GM20000 (cell line): ENCODE results near the gene TMPRSS13.

ENCODE experiments used
- DNase-seq: peaks from one replicate; pipeline ENCODE4 v3.0.0; 2012; ENCODE audit warnings: low spot score
- TF ChIP-seq, protein P1 (sequence below): IDR thresholded peaks from 2 replicates; pipeline ENCODE4 v1.5.1; 2012; ENCODE audit warnings: mild to moderate bottlenecking, control low read depth; ENCODE audit errors: extremely low read depth, missing control alignments

The TMPRSS13 gene

DNA sequence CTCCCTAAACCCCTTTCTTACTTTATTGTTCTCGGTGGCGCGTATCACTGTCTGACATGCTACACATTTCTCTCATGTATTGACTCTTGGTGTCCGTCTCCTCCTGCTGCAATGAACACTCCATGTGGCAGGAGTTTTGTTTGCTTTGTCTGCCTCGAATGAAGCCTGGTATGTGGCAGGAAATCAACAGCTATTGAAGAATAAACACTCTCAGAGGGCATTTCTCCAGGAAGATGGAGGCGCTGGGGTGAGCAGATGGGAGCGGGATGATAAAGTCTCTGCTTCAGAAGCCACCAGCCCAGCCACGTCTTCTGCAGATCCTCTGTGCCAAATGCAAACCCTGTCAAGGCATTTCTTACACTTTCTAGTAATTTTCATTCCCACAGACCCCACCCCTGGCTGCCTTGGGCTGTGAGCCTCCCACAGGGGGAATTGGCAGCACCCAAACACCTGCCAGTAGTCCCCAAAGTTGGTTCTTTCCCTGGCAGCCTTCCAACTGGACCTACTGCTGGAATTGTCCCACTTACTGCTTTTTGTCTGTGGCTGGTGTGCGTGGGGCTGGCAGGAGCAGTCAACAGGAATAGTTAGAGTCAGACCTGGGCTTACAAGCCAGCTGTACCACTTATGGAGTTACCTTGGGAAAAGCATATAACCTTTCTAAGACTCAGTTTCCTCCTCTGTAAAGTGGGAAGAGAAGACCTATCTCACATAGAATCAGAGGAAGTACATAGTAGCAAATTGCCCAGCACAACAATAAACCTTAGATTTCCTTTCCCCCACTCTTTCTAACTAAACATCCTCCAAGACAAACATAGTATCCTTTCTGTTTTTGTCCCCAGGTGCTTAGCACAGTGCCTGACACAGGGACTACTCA lies 43.7 kb upstream of the TMPRSS13 start:
- DNase-seq, result no peak
- TF ChIP-seq, protein P1, sequence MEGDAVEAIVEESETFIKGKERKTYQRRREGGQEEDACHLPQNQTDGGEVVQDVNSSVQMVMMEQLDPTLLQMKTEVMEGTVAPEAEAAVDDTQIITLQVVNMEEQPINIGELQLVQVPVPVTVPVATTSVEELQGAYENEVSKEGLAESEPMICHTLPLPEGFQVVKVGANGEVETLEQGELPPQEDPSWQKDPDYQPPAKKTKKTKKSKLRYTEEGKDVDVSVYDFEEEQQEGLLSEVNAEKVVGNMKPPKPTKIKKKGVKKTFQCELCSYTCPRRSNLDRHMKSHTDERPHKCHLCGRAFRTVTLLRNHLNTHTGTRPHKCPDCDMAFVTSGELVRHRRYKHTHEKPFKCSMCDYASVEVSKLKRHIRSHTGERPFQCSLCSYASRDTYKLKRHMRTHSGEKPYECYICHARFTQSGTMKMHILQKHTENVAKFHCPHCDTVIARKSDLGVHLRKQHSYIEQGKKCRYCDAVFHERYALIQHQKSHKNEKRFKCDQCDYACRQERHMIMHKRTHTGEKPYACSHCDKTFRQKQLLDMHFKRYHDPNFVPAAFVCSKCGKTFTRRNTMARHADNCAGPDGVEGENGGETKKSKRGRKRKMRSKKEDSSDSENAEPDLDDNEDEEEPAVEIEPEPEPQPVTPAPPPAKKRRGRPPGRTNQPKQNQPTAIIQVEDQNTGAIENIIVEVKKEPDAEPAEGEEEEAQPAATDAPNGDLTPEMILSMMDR, result no peak

- no peak for DNase-seq
- TF ChIP-seq, protein P1, result no peak
These were observed 42.8 kb upstream of the TMPRSS13 start for GRCh38 chr11:117972044-117972443.

DNA sequence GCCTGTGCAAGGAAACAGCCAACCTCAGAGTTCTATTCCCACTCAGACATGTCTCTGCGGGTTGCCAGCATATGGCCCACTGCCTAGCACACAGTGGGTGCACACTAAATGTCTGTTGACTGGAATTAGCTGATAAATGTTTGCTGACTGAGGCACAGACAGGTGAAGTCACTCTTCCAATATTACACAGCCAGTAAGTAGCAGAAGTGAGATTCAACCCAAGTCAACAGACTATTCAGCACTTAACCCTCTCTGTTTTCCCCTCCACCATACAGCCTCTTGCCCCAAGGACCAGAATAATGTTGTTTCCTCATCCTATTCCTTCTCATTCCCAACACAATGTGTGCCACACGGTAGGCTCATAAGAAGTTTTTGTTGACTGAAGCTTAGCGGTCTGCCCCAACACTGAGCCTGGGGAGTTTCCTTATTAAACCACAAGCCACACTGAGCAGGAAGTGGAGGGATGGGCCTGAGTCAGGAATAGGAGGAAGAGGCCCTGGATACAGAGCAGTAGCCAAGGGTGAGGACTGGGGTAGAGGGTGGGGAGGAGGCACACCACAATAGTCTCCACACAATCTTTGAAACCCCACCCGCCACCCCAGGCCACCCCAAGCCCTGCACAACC lies 41.3 kb upstream of the TMPRSS13 start:
- TF ChIP-seq, protein P1, result no peak

DNA sequence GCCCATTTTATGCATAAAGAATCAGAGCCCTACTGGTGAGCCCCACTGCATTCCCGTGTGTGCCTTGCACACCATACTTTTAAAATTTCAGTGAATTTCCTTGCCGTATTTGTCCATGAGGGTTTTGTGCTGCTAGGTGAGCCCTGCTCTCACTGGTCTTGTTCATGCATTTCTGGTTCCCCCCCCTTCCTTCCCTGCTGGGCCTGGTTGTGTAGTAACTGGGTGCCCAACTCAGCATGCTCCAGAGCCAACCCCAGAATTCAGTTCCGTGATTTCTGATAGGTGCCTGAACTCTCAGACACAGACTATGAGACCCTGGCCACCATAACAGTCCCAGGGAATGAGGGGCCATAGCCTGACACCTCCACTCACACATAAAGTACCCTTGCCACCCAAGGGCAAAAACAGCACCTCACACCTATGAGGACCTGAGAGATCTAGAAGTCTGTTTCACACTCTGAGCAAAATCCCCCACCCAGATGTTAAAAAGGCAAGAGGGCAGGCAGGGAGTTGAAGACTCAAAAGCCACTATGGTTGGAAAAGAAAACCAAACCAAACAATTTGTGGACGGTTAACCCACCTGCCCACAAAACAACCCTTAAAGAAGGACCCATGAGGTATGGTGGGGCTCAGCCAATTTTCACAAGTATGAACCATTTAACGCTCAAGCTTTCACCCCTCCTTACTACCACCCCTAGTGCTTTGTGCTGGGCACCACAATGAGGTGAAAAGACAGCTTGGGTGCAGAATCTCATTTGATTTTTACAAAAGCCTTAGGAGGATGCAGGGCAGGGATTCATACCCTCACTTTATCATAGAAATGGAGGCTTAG lies 40.2 kb upstream of the TMPRSS13 start:
- TF ChIP-seq, protein P1, result no peak

More for the DNA sequence above, 41.3 kb upstream of the TMPRSS13 start:
- DNase-seq, result peak; percentile 29

DNA sequence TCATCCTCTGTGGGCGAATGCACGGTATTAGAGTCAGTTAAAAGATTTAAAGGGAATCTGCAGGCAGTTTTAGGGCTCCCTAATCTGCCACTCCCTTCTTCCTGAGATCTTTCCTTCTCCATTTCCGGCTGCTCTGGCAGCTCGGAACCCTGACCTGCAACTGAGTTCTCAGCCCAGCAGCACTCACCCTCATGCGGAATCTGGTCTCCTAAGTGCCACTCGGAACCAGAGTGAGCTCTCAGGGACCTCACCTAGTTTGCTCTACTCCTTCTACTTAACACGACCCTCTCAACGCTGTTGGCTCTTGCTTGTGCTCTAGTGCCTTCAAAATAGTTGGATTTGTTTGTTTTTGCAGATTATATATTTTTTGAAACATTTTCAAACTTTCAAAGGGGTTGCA lies 37.7 kb upstream of the TMPRSS13 start:
- TF ChIP-seq, protein P1, result no peak
- no peak for DNase-seq

More for the DNA sequence above, 40.2 kb upstream of the TMPRSS13 start:
- peak; percentile 2 for DNase-seq

- TF ChIP-seq, protein P1, result no peak
- DNase-seq, result no peak
These were observed 33.6 kb upstream of the TMPRSS13 start for GRCh38 chr11:117962826-117963225.
